SK-N-SH (cell line): Measurements from ENCODE around the gene OMP.

Experiments
- JUND ChIP-seq: IDR thresholded peaks from 2 replicates; pipeline ENCODE4 v1.4.0; 2012
- MEF2A ChIP-seq: IDR thresholded peaks from 2 replicates; pipeline ENCODE4 v1.4.0; 2012; ENCODE audit warnings: low read depth, borderline replicate concordance
- POLR2AphosphoS5 ChIP-seq: IDR thresholded peaks from 2 replicates; pipeline ENCODE4 v1.6.1; 2012; ENCODE audit warnings: low read depth, low read length
- TF ChIP-seq, protein P1 (sequence below): fragments of 200-600 bp; sonication (generic); IDR thresholded peaks from 2 replicates; pipeline ENCODE4 v1.6.1; 2017; ENCODE audit warnings: antibody characterized with exemption, mild to moderate bottlenecking, moderate library complexity

DNA sequence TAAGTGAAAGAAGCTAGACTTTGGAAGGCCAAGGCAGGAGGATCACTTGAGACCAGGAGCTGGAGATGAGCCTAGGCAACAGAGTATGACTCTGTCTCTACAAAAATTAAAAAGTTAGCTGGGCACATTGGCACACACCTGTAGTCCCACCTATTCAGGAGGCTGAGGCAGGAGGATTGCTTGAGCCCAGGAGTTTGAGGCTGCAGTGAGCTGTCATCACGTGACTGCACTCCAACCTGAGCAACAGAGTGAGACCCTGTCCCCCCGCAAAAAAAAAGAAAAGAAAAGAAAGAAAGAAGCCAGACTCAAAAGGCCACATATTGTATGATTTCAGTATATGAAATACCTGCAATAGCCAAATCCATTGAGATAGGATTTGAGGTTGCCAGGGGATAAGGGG, 43.7 kb upstream of the OMP start:
- TF ChIP-seq, protein P1, sequence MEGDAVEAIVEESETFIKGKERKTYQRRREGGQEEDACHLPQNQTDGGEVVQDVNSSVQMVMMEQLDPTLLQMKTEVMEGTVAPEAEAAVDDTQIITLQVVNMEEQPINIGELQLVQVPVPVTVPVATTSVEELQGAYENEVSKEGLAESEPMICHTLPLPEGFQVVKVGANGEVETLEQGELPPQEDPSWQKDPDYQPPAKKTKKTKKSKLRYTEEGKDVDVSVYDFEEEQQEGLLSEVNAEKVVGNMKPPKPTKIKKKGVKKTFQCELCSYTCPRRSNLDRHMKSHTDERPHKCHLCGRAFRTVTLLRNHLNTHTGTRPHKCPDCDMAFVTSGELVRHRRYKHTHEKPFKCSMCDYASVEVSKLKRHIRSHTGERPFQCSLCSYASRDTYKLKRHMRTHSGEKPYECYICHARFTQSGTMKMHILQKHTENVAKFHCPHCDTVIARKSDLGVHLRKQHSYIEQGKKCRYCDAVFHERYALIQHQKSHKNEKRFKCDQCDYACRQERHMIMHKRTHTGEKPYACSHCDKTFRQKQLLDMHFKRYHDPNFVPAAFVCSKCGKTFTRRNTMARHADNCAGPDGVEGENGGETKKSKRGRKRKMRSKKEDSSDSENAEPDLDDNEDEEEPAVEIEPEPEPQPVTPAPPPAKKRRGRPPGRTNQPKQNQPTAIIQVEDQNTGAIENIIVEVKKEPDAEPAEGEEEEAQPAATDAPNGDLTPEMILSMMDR: no peak
- TF ChIP-seq MEF2A (no peak), JUND (no peak), POLR2AphosphoS5 (no peak)
